ENCODE results near the gene TMEM94. TPM values are rescaled to one million over a fixed set of nuclear protein-coding genes. Genes with fewer than 3 reads are reported as not detected.

The TMEM94 gene
- total RNA-seq, 4 donors from 2014 or later = 56.5 to 85.5 (median 60.0) TPM

- ATAC-seq = no peak
- Histone ChIP-seq H3K27ac (peak overlapping the region in 3 of 4 donors; percentile 9 to 63 (median 10)), H3K4me3 (no peak overlapping the region), H3K36me3 (peaks cover 0 to 64% of the 10 kb centered on the region in 2 donors), H3K9me3 (no peaks in the 10 kb centered on the region), H3K4me1 (peaks cover 4 to 9% of the 10 kb centered on the region in 2 donors), H3K27me3 (no peaks in the 10 kb centered on the region)
- TF ChIP-seq POLR2A (IDR thresholded peaks at IDR 0.05) = no peak
- TF ChIP-seq, protein P1, sequence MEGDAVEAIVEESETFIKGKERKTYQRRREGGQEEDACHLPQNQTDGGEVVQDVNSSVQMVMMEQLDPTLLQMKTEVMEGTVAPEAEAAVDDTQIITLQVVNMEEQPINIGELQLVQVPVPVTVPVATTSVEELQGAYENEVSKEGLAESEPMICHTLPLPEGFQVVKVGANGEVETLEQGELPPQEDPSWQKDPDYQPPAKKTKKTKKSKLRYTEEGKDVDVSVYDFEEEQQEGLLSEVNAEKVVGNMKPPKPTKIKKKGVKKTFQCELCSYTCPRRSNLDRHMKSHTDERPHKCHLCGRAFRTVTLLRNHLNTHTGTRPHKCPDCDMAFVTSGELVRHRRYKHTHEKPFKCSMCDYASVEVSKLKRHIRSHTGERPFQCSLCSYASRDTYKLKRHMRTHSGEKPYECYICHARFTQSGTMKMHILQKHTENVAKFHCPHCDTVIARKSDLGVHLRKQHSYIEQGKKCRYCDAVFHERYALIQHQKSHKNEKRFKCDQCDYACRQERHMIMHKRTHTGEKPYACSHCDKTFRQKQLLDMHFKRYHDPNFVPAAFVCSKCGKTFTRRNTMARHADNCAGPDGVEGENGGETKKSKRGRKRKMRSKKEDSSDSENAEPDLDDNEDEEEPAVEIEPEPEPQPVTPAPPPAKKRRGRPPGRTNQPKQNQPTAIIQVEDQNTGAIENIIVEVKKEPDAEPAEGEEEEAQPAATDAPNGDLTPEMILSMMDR (IDR thresholded peaks at IDR 0.05 in 4 of 5, conservative IDR thresholded peaks at IDR 0.05 in 1 of 5) = no peak
- intact Hi-C loops (cut with DNase I; ENCODE audit: low total_unique reads) = no loop called here
- in situ Hi-C loops (cut with MboI; ENCODE audit: low sequenced_read_pairs in 4 of 4) = no loop called here
- no peak for DNase-seq
These were observed 44.2 kb downstream of the TMEM94 start for GRCh38 chr17:75500419-75501216.

DNA sequence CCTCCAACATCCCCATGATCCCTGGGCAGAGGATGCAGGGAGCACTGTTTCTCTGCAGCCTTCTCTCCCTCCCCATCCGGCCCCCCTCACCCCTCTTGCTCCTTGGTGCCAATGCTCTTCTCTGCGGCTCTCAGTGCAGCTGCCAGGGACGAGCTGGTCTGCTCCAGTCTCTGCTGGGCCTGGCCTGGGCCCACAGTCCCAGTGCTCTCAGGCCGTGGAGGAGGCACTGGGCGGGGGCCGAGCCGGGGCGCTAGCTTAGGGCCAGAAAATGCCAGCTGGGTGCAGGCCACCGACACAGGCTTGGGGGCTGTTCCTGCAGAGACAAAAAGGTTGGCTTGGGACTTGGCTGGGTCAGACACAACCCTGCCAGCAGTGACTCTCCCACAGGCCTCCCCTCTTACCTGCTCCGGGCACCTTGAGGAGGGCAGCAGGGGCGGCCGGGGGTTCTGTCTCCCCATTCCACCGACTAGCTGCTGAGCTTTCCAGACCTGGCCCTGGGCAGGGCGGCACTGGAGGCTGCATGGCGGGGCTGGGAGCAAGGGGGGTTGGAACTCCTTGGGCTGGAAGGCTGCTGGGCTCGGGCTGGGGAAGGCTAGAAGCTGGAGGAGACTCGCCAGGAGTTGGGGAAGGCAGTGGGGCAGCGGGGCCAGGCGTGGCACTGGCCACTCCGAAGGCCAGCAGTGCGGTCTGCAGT, 45.1 kb downstream of the TMEM94 start:
- intact Hi-C loops (cut with DNase I; ENCODE audit: low total_unique reads) = no loop called here
- Histone ChIP-seq H3K9me3 (no peaks in the 10 kb centered on the region), H3K27me3 (no peaks in the 10 kb centered on the region), H3K27ac (peak overlapping the region; percentile 10 to 63 (median 32)), H3K4me3 (no peak overlapping the region), H3K4me1 (peaks cover 4 to 9% of the 10 kb centered on the region in 2 donors), H3K36me3 (peaks cover 0 to 64% of the 10 kb centered on the region in 2 donors)
- no peak for DNase-seq
- no peak for ATAC-seq
- in situ Hi-C loops (cut with MboI; ENCODE audit: low sequenced_read_pairs in 4 of 4) = no loop called here
- TF ChIP-seq, protein P1 (IDR thresholded peaks at IDR 0.05 in 4 of 5, conservative IDR thresholded peaks at IDR 0.05 in 1 of 5) = no peak
- no peak for TF ChIP-seq POLR2A (IDR thresholded peaks at IDR 0.05)

- H3K36me3 ChIP-seq = peaks cover 0 to 69% of the 10 kb centered on the region in 2 donors
- intact Hi-C loops (cut with DNase I; ENCODE audit: low total_unique reads) = no loop called here
These were observed 45.8 kb downstream of the TMEM94 start for GRCh38 chr17:75502072-75502720.

GRCh38 chr17:75502721-75503329, 46.4 kb downstream of the TMEM94 start:
- Histone ChIP-seq H3K9me3 (no peaks in the 10 kb centered on the region), H3K27me3 (no peaks in the 10 kb centered on the region), H3K4me3 (no peak overlapping the region), H3K36me3 (peaks cover 0 to 69% of the 10 kb centered on the region in 2 donors), H3K27ac (no peak overlapping the region), H3K4me1 (peaks cover 4 to 9% of the 10 kb centered on the region in 2 donors)
- no peak for TF ChIP-seq POLR2A (IDR thresholded peaks at IDR 0.05)
- TF ChIP-seq, protein P1 (IDR thresholded peaks at IDR 0.05 in 4 of 5, conservative IDR thresholded peaks at IDR 0.05 in 1 of 5) = no peak
- DNase-seq (no peak), ATAC-seq (no peak)
- intact Hi-C loops (cut with DNase I; ENCODE audit: low total_unique reads) (no loop called here), in situ Hi-C loops (cut with MboI; ENCODE audit: low sequenced_read_pairs in 4 of 4) (no loop called here)

More at GRCh38 chr17:75502072-75502720, 45.8 kb downstream of the TMEM94 start:
- H3K9me3 ChIP-seq = no peaks in the 10 kb centered on the region
- H3K27ac ChIP-seq = peak overlapping the region; percentile 10 to 63 (median 32)
- ATAC-seq = no peak
- DNase-seq = no peak
- in situ Hi-C loops (cut with MboI; ENCODE audit: low sequenced_read_pairs in 4 of 4) = no loop called here
- no peak for TF ChIP-seq POLR2A (IDR thresholded peaks at IDR 0.05)
- TF ChIP-seq, protein P1 (IDR thresholded peaks at IDR 0.05 in 4 of 5, conservative IDR thresholded peaks at IDR 0.05 in 1 of 5) = no peak
- no peaks in the 10 kb centered on the region for H3K27me3 ChIP-seq
- H3K4me1 ChIP-seq = peaks cover 4 to 9% of the 10 kb centered on the region in 2 donors
- no peak overlapping the region for H3K4me3 ChIP-seq
